ENCODE measurements around the gene IL1RL1. TPM values are rescaled to one million over a fixed set of nuclear protein-coding genes. Genes with fewer than 3 reads are reported as not detected.

IL1RL1 gene
- total RNA-seq, 4 donors from 2014 or later, result 0.45 to 10.9 (median 5.8) TPM

DNA sequence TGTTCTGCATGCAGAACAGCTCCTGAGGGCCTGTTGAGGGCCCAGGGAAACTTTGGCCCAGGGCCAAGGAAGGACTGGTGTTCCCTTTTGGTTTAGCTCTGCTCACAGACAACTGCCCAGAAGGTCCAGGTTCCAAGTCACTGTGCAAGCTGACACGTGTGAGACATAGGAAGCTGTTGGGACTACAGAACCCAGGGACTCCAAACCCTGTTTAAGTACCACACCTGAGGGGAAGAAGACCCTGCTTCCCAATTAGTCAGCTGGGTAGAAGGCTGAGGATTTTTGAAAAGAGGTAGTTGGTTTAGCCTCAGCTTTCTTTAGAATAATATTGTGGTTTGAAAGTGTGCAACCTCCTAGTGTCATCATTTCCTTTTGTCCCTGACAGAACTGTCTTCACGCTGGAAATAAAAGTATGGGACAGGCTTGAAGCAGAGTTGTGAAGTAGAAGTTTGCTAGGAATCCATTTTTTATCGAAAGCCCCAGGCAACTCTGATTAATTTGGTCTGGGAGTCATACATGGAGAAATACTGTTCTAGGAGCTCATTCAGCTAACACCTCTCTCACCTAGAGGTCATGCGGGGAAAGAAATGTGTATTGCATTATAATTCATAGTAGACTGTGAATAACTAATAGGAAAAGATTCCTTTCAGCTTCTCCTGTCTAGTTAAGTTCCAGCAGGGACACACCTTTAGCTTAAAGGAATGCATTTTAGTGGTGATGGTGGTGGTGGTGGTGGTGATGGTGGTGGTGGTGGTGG, 19.9 kb upstream of the IL1RL1 start:
- Histone ChIP-seq H3K36me3 (no peaks in the 10 kb centered on the region), H3K4me1 (no peaks in the 10 kb centered on the region), H3K27me3 (peaks cover 0 to 21% (median 0%) of the 10 kb centered on the region in 4 donors), H3K9me3 (no peaks in the 10 kb centered on the region), H3K27ac (no peak overlapping the region), H3K4me3 (no peak overlapping the region)
- WGBS, 2 donors, result 69 to 78% methylated on average over 4 of the region's 4 CpGs
- TF ChIP-seq, protein P1, sequence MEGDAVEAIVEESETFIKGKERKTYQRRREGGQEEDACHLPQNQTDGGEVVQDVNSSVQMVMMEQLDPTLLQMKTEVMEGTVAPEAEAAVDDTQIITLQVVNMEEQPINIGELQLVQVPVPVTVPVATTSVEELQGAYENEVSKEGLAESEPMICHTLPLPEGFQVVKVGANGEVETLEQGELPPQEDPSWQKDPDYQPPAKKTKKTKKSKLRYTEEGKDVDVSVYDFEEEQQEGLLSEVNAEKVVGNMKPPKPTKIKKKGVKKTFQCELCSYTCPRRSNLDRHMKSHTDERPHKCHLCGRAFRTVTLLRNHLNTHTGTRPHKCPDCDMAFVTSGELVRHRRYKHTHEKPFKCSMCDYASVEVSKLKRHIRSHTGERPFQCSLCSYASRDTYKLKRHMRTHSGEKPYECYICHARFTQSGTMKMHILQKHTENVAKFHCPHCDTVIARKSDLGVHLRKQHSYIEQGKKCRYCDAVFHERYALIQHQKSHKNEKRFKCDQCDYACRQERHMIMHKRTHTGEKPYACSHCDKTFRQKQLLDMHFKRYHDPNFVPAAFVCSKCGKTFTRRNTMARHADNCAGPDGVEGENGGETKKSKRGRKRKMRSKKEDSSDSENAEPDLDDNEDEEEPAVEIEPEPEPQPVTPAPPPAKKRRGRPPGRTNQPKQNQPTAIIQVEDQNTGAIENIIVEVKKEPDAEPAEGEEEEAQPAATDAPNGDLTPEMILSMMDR (IDR thresholded peaks at IDR 0.05), result no peak
- TF ChIP-seq POLR2A (IDR thresholded peaks at IDR 0.05), result no peak
- intact Hi-C loops (cut with DNase I), result no loop called here
- DNase-seq, result no peak

DNA sequence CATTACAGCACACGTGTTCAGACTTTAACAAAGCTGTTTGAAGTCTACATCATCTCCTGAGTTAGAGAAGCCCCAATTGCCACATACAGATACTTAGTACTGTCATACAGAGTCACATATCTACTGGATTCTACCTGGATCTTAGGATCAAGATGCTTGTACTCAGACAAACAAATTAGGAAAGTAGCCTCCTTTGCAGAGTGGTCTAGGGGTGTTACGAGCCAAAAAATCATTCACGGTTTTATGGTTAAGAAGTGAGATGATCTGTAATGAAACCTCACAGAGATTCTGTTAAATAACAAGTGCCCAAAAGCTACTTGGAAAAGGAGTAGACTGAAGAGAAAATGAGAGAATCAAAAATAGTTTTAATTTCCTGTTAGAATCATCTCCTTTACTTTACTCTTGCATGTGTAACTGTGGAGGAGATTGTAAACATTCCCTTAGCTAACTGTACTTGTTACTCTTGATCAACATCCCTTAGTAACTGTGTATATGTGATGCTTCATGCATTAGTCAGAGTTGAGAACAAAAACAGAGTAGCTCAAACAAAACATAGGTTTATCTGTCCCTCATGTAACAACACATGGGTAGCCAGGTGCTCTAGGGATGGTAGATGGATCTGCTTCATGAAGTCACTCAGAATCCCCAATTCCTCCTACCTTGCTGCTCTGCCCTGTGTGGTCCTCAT, 16.4 kb upstream of the IL1RL1 start:
- WGBS, 2 donors, result 69 to 77% methylated on average over 3 of the region's 3 CpGs
- H3K4me3 ChIP-seq, result no peak overlapping the region

DNA sequence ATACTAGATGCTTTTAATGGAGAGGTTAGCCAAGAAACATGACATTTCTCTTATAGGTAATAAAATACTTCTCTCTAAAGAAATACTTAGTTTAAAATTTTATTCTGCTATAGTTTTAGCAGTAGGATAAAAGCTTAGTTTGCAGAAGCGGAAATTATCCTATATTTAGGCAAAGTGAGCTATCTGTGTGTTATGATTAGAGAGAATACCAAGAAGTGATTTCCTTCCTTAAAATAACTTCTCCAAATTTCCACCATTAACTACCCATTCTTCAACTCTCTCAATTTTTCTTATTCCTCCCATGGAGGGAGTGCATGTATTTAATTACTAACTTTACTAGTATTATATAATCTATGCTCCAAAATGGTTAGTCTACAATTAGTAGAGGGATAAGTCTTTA, 15.8 kb upstream of the IL1RL1 start:
- no peaks in the 10 kb centered on the region for H3K9me3 ChIP-seq
- H3K27me3 ChIP-seq, result peaks cover 0 to 25% (median 0%) of the 10 kb centered on the region in 4 donors
- H3K4me1 ChIP-seq, result no peaks in the 10 kb centered on the region
- no peak for TF ChIP-seq POLR2A (IDR thresholded peaks at IDR 0.05)
- TF ChIP-seq, protein P1 (IDR thresholded peaks at IDR 0.05), result no peak
- no peak overlapping the region for H3K27ac ChIP-seq
- no peak overlapping the region for H3K4me3 ChIP-seq
- DNase-seq, result no peak
- intact Hi-C loops (cut with DNase I), result no loop called here
- 72 to 93% methylated on average over 1 of the region's 1 CpG for WGBS, 2 donors
- H3K36me3 ChIP-seq, result no peaks in the 10 kb centered on the region

More for the DNA sequence above, 16.4 kb upstream of the IL1RL1 start:
- Histone ChIP-seq H3K36me3 (no peaks in the 10 kb centered on the region), H3K9me3 (no peaks in the 10 kb centered on the region), H3K4me1 (no peaks in the 10 kb centered on the region), H3K27ac (no peak overlapping the region), H3K27me3 (peaks cover 0 to 18% (median 0%) of the 10 kb centered on the region in 4 donors)
- intact Hi-C loops (cut with DNase I), result no loop called here
- no peak for DNase-seq
- TF ChIP-seq, protein P1 (IDR thresholded peaks at IDR 0.05), result no peak
- no peak for TF ChIP-seq POLR2A (IDR thresholded peaks at IDR 0.05)

DNA sequence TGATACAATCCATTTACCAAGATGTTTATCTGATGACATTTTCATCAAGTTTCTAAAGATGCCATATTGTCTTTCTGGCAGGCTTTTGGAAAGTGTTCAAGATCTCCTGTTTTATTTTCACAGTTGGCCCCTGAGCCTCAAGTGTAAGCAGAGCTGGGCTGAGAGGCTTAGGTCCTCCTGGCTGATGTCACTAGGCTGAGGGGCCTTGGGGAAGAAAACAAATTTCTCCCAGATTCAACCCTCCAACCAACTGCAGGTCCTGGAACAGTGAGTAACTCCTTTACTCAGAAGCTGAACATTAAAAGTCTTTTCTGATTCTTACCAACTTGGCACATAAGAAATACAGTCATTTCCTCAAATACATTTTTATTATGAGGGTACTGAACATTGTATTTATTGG, 14.9 kb upstream of the IL1RL1 start:
- intact Hi-C loops (cut with DNase I), result no loop called here
- H3K36me3 ChIP-seq, result no peaks in the 10 kb centered on the region
- DNase-seq, result no peak
- no peak overlapping the region for H3K27ac ChIP-seq
- H3K4me1 ChIP-seq, result no peaks in the 10 kb centered on the region
- no peak overlapping the region for H3K4me3 ChIP-seq
- TF ChIP-seq, protein P1 (IDR thresholded peaks at IDR 0.05), result no peak
- no peak for TF ChIP-seq POLR2A (IDR thresholded peaks at IDR 0.05)
- H3K27me3 ChIP-seq, result peaks cover 0 to 25% (median 0%) of the 10 kb centered on the region in 4 donors
- no peaks in the 10 kb centered on the region for H3K9me3 ChIP-seq

DNA sequence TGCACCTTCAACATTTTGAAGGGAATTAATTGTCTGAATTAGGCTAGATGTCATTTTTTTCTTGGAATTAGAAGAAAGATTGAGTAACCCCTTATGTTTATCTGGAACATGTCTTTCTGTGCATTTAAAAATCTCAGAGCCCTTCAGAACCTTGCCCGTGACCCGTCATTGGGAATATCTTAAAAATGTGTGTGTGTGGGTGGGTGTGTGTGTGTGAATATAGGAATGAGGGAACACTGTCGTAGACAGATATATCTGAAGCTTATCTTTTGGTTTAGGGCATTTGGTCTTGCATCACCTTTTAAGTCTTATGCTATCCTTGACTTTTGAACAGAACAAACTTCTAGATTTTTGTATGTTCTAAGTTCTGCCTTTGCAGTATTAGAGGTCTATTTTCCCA, 13.5 kb upstream of the IL1RL1 start:
- intact Hi-C loops (cut with DNase I), result no loop called here
- WGBS, 2 donors, result 84 to 91% methylated on average over 3 of the region's 3 CpGs
- no peak for TF ChIP-seq POLR2A (IDR thresholded peaks at IDR 0.05)

More for the DNA sequence above, 13.5 kb upstream of the IL1RL1 start:
- H3K9me3 ChIP-seq, result no peaks in the 10 kb centered on the region
- no peaks in the 10 kb centered on the region for H3K36me3 ChIP-seq
- H3K4me3 ChIP-seq, result no peak overlapping the region
- H3K27ac ChIP-seq, result no peak overlapping the region
- DNase-seq, result no peak
- peaks cover 0 to 22% (median 0%) of the 10 kb centered on the region in 4 donors for H3K27me3 ChIP-seq
- no peaks in the 10 kb centered on the region for H3K4me1 ChIP-seq

Data from esophagus squamous epithelium (tissue), 5 donors.